B cell (primary cell): ENCODE results near the gene ENOX1. TPM values are rescaled to one million over a fixed set of nuclear protein-coding genes. Genes with fewer than 3 reads are reported as not detected.

Source experiments
- ATAC-seq: fragments of 200-7000 bp; cut with Tn5 transposase; one replicate; pipeline ENCODE4 v1.10.0; 2021; ENCODE audit warnings: low read depth, mild to moderate bottlenecking, moderate number of reproducible peaks, moderate library complexity
- CTCF ChIA-PET: fragments of 350-600 bp; sonication (Branson Sonifier 250); formaldehyde crosslinking; loops from one replicate; lab custom pipeline; 2021; ENCODE audit warnings: antibody characterized with exemption, inconsistent platforms; lab: Charles Lee
- POLR2A ChIA-PET: fragments of 350-600 bp; sonication (Branson Sonifier 250); formaldehyde crosslinking; loops from one replicate; lab custom pipeline; 2021; ENCODE audit warnings: antibody characterized with exemption; lab: Charles Lee
- DNase-seq: peaks from one replicate; pipeline ENCODE4 v3.0.0; 2013
- H2AFZ ChIP-seq: 2 replicates; pipeline ENCODE4 v1.6.1; 2012; ENCODE audit warnings: mild to moderate bottlenecking, low read depth, low read length; ENCODE audit not compliant: insufficient read depth, poor library complexity, severe bottlenecking
- H3K27ac ChIP-seq, 2 donors: 1 replicate in 1 of 2; 2 replicates in 1 of 2; pipeline ENCODE4 v1.5.1; 2012 to 2013; ENCODE audit warnings: low read length in 2 of 2, mild to moderate bottlenecking in 2 of 2, moderate library complexity in 1 of 2
- H3K27me3 ChIP-seq, 4 experiments: fragments of 200-600 bp in 1 of 4; sonication (generic) in 1 of 4; replicated peaks in 1 of 4; 1 replicate in 2 of 4; 2 replicates in 2 of 4; pipeline versions ENCODE4 v1.6.1 to v1.7.0; 2013 to 2016; ENCODE audit warnings: low read length in 3 of 4, mild to moderate bottlenecking in 2 of 4, mixed read lengths in 1 of 4, moderate library complexity in 1 of 4; ENCODE audit not compliant: insufficient read depth in 4 of 4, control insufficient read depth in 3 of 4; ENCODE audit errors: control extremely low read depth in 1 of 4
- H3K36me3 ChIP-seq, 2 experiments: replicated peaks in 1 of 2; 1 replicate in 1 of 2; 2 replicates in 1 of 2; pipeline versions ENCODE4 v1.6.1 to v1.7.1; 2013; ENCODE audit warnings: low read length in 1 of 2; ENCODE audit not compliant: insufficient read depth in 2 of 2, control insufficient read depth in 1 of 2; ENCODE audit errors: control extremely low read depth in 1 of 2, extremely low read depth in 1 of 2
- H3K4me1 ChIP-seq, 2 donors: fragments of 200-600 bp in 1 of 2; sonication (generic) in 1 of 2; 1 replicate in 1 of 2; 2 replicates in 1 of 2; pipeline versions ENCODE4 v1.5.1 to v1.6.1; 2013 to 2017; ENCODE audit warnings: low read length in 2 of 2; ENCODE audit not compliant: control insufficient read depth in 2 of 2, insufficient read depth in 2 of 2
- H3K4me2 ChIP-seq: replicated peaks from 2 replicates; pipeline ENCODE3; 2012; ENCODE audit warnings: mild to moderate bottlenecking, low read depth, low read length; ENCODE audit not compliant: poor library complexity, severe bottlenecking
- H3K4me3 ChIP-seq, 5 experiments: fragments of 200-600 bp in 1 of 5; sonication (generic) in 1 of 5; 1 replicate in 3 of 5; 2 replicates in 2 of 5; pipeline versions ENCODE4 v1.5.1 to v1.7.0; 2011 to 2016; ENCODE audit warnings: low read length in 4 of 5, mild to moderate bottlenecking in 4 of 5, low read depth in 2 of 5, control low read depth in 1 of 5, moderate library complexity in 1 of 5; ENCODE audit not compliant: insufficient read depth in 1 of 5; ENCODE audit errors: control extremely low read depth in 1 of 5, extremely low read depth in 1 of 5
- H3K79me2 ChIP-seq: fragments of 200-600 bp; sonication (generic); one replicate; pipeline ENCODE4 v1.6.0; 2016; ENCODE audit warnings: low read length; ENCODE audit not compliant: control insufficient read depth, insufficient read depth
- H3K9ac ChIP-seq: fragments of 200-600 bp; sonication (generic); 2 replicates; pipeline ENCODE4 v1.6.1; 2017; ENCODE audit warnings: mild to moderate bottlenecking, low read length, moderate library complexity
- H3K9me3 ChIP-seq, 3 donors: one replicate each; pipeline versions ENCODE4 v1.6.1 to v1.7.1; 2013; ENCODE audit warnings: low read length in 2 of 3; ENCODE audit not compliant: control insufficient read depth in 2 of 3, insufficient read depth in 1 of 3; ENCODE audit errors: control extremely low read depth in 1 of 3
- H4K20me1 ChIP-seq: 2 replicates; pipeline ENCODE4 v1.6.0; 2012; ENCODE audit warnings: mild to moderate bottlenecking, low read length; ENCODE audit not compliant: insufficient read depth, control insufficient read depth, poor library complexity, severe bottlenecking
- H3K27ac Mint-ChIP-seq: one replicate; pipeline ENCODE4 v1.8.0; 2021; ENCODE audit warnings: mixed read lengths
- H3K27me3 Mint-ChIP-seq: one replicate; pipeline ENCODE4 v1.8.0; 2021; ENCODE audit warnings: mixed read lengths
- H3K4me1 Mint-ChIP-seq: one replicate; pipeline ENCODE4 v1.8.0; 2021; ENCODE audit warnings: mixed read lengths
- H3K4me3 Mint-ChIP-seq: one replicate; pipeline ENCODE4 v1.8.0; 2021; ENCODE audit warnings: mixed read lengths
- H3K9me3 Mint-ChIP-seq: one replicate; pipeline ENCODE4 v1.8.0; 2022; ENCODE audit warnings: mixed read lengths; ENCODE audit not compliant: insufficient read depth
- EZH2 ChIP-seq: IDR thresholded peaks from 2 replicates; pipeline ENCODE4 v1.6.1; 2012; ENCODE audit warnings: borderline replicate concordance, low read depth, mild to moderate bottlenecking, moderate library complexity, low read length; ENCODE audit not compliant: insufficient read depth, poor library complexity, severe bottlenecking
- WGBS: methylation state at CpG from one replicate; pipeline ENCODE4 v1.1.5; 2013; ENCODE audit warnings: missing lambda C conversion rate; ENCODE audit not compliant: insufficient coverage; 5-methylcytosine and 5-hydroxymethylcytosine counted together
- intact Hi-C: fragments of 100-400 bp; cut with micrococcal nuclease; formaldehyde crosslinking; loops from one replicate; pipeline ENCODE4 v1.10.0; 2022
- polyA plus RNA-seq: library from polyadenylated mRNA; depleted of rRNA; stranded (reverse); fragments of >200 nt; gene quantifications from 2 replicates; pipeline ENCODE4 v1.2.3, GENCODE V29; 2012
- total RNA-seq, 2 donors: library from RNA; stranded (reverse); fragments of 120-200 nt in 1 of 2; gene quantifications; 1 replicate in 1 of 2; 2 replicates in 1 of 2; pipeline versions ENCODE4 v1.2.3 to v1.2.4, GENCODE V29; 2013 to 2022
- TF ChIP-seq, protein P1 (sequence below): fragments of 200-600 bp; IDR thresholded peaks from one replicate; pipeline ENCODE4 v1.8.0; 2022; ENCODE audit warnings: antibody characterized with exemption, mild to moderate bottlenecking

The ENOX1 gene
- total and polyA plus RNA-seq, 2 donors (not counting 1 experiment from before 2014, with no cell fraction given): not detected

DNA sequence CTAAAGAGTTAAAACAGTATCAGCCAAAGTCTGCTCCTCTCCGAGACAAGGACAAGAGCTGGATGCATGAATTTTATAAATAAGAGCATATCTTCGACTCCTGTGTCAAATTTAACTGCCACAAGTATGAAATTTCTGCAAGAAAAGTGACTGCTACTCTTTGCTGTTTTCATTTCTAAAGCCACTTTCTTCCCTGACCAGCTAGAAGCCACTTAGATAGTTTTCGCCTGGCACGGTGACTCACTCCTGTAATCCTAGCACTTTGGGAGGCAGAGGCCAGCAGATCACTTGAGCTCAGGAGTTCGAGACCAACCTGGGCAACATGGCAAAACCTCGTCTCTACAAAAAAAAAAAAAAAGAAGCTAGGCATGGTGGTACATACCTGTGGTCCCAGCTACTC is 61.3 kb downstream of the ENOX1 start:
- no peak for TF ChIP-seq EZH2
- TF ChIP-seq, protein P1, sequence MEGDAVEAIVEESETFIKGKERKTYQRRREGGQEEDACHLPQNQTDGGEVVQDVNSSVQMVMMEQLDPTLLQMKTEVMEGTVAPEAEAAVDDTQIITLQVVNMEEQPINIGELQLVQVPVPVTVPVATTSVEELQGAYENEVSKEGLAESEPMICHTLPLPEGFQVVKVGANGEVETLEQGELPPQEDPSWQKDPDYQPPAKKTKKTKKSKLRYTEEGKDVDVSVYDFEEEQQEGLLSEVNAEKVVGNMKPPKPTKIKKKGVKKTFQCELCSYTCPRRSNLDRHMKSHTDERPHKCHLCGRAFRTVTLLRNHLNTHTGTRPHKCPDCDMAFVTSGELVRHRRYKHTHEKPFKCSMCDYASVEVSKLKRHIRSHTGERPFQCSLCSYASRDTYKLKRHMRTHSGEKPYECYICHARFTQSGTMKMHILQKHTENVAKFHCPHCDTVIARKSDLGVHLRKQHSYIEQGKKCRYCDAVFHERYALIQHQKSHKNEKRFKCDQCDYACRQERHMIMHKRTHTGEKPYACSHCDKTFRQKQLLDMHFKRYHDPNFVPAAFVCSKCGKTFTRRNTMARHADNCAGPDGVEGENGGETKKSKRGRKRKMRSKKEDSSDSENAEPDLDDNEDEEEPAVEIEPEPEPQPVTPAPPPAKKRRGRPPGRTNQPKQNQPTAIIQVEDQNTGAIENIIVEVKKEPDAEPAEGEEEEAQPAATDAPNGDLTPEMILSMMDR: no peak
- Histone ChIP-seq H3K27me3 (no peaks in the 10 kb centered on the region), H3K79me2 (no peaks in the 10 kb centered on the region), H2AFZ (no peak overlapping the region), H3K4me1 (no peaks in the 10 kb centered on the region), H3K36me3 (no peaks in the 10 kb centered on the region), H3K9me3 (no peaks in the 10 kb centered on the region), H3K4me2 (no peak overlapping the region), H3K27ac (no peak overlapping the region), H3K9ac (no peak overlapping the region), H3K4me3 (no peak overlapping the region), H4K20me1 (no peaks in the 10 kb centered on the region)
- H3K27ac Mint-ChIP-seq: no peak overlapping the region
- H3K9me3 Mint-ChIP-seq: no peaks in the 10 kb centered on the region
- H3K4me3 Mint-ChIP-seq: no peak overlapping the region
- peaks cover 11% of the 10 kb centered on the region for H3K27me3 Mint-ChIP-seq
- no peak for DNase-seq
- intact Hi-C loops: no loop called here
- WGBS: 100% methylated on average over 2 of the region's 6 CpGs
- ChIA-PET POLR2A (no interaction called here), CTCF (no interaction called here)
- no peak for ATAC-seq
- no peaks in the 10 kb centered on the region for H3K4me1 Mint-ChIP-seq

DNA sequence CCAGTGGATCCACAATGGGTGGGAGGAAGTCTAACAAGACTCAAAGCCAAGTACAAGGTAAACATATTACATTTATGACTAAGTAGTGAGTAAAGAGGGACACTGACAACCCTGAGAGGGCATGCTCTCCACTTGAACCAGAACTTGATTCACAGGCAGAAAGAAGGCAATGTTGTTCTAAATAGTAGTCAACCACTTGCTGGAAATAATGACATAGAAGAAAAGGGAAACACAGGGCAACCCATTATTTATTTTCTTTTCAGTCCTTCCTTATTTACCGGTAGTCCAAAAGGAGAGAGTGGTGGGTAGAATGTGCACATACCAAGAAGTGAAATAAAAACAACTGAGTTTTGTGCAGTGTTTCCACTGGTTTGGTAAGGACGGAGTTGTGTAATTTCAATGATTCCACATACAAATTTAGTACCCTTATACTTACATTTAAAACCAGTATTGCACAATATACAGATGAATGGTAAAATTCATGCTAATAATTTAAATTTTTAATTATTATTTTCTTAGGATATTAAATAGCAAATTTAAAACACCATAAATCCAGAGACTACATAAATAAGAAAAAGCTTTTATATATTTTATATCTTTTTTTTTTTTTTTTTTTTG is 65.9 kb downstream of the ENOX1 start:
- H3K79me2 ChIP-seq: no peaks in the 10 kb centered on the region
- H3K27me3 ChIP-seq: no peaks in the 10 kb centered on the region
- H3K36me3 ChIP-seq: no peaks in the 10 kb centered on the region
- ATAC-seq (no peak), DNase-seq (no peak)
- TF ChIP-seq, protein P1: no peak
- intact Hi-C loops: no loop called here
- no peak overlapping the region for H3K4me2 ChIP-seq
- no peaks in the 10 kb centered on the region for H3K9me3 ChIP-seq
- WGBS: no CpG with 5 or more reads among the region's 2 CpGs
- H3K4me1 ChIP-seq: no peaks in the 10 kb centered on the region
- no peaks in the 10 kb centered on the region for H3K4me1 Mint-ChIP-seq
- H3K4me3 ChIP-seq: no peak overlapping the region
- no peaks in the 10 kb centered on the region for H4K20me1 ChIP-seq
- no peak overlapping the region for H3K27ac Mint-ChIP-seq
- H3K9ac ChIP-seq: no peak overlapping the region
- CTCF ChIA-PET: no interaction called here
- no peak overlapping the region for H3K27ac ChIP-seq
- no peak overlapping the region for H2AFZ ChIP-seq
- H3K9me3 Mint-ChIP-seq: no peaks in the 10 kb centered on the region
- no peak overlapping the region for H3K4me3 Mint-ChIP-seq
- POLR2A ChIA-PET: no interaction called here
- peaks cover 12% of the 10 kb centered on the region for H3K27me3 Mint-ChIP-seq
